H9 (cell line): ENCODE measurements around the gene PLCXD3. TPM values are rescaled to one million over a fixed set of nuclear protein-coding genes. Genes with fewer than 3 reads are reported as not detected.

ENCODE experiments used
- DNase-seq: peaks from one replicate; pipeline ENCODE4 v3.0.0-alpha.2; 2017
- H2AFZ ChIP-seq: one replicate; pipeline ENCODE4 v1.6.1; 2013; ENCODE audit warnings: mild to moderate bottlenecking, low read length, control low read depth, moderate library complexity
- H2AK5ac ChIP-seq: 2 replicates; pipeline ENCODE4 v1.6.1; 2013; ENCODE audit warnings: low read length, control low read depth, mixed read lengths; ENCODE audit not compliant: insufficient read length
- H2BK120ac ChIP-seq: one replicate; pipeline ENCODE4 v1.6.1; 2013; ENCODE audit warnings: low read depth, mild to moderate bottlenecking, low read length, control low read depth, inconsistent platforms; ENCODE audit not compliant: poor library complexity, severe bottlenecking
- H2BK12ac ChIP-seq: 2 replicates; pipeline ENCODE4 v1.6.1; 2013; ENCODE audit warnings: low read length, control low read depth, mixed read lengths, low read depth; ENCODE audit not compliant: insufficient read length
- H2BK15ac ChIP-seq: 2 replicates; pipeline ENCODE4 v1.6.1; 2013; ENCODE audit warnings: low read depth, low read length, control low read depth
- H2BK20ac ChIP-seq: one replicate; pipeline ENCODE4 v1.6.1; 2013; ENCODE audit warnings: low read depth, mild to moderate bottlenecking, low read length, control low read depth, inconsistent platforms; ENCODE audit not compliant: poor library complexity, severe bottlenecking
- H2BK5ac ChIP-seq: 2 replicates; pipeline ENCODE4 v1.6.1; 2013; ENCODE audit warnings: low read length, control low read depth, mixed read lengths; ENCODE audit not compliant: insufficient read length
- H3K14ac ChIP-seq: 2 replicates; pipeline ENCODE4 v1.6.1; 2013; ENCODE audit warnings: low read length, control low read depth; ENCODE audit not compliant: insufficient read depth
- H3K18ac ChIP-seq: 2 replicates; pipeline ENCODE4 v1.6.1; 2013; ENCODE audit warnings: low read depth, mild to moderate bottlenecking, mixed read lengths, low read length, control low read depth; ENCODE audit not compliant: insufficient read length
- H3K23ac ChIP-seq: 2 replicates; pipeline ENCODE4 v1.6.1; 2013; ENCODE audit warnings: low read length, control low read depth, mixed read lengths, low read depth; ENCODE audit not compliant: insufficient read length
- H3K23me2 ChIP-seq: 2 replicates; pipeline ENCODE4 v1.6.1; 2013; ENCODE audit warnings: low read depth, mild to moderate bottlenecking, mixed read lengths, low read length, control low read depth; ENCODE audit not compliant: insufficient read length, poor library complexity, severe bottlenecking
- H3K27ac ChIP-seq: 2 replicates; pipeline ENCODE4 v1.5.1; 2013; ENCODE audit warnings: low read length, control low read depth, mixed read lengths, low read depth; ENCODE audit not compliant: insufficient read length
- H3K27me3 ChIP-seq: 2 replicates; pipeline ENCODE4 v1.6.1; 2013; ENCODE audit warnings: low read length, control low read depth, inconsistent platforms; ENCODE audit not compliant: insufficient read depth
- H3K4ac ChIP-seq: 2 replicates; pipeline ENCODE4 v1.6.1; 2013; ENCODE audit warnings: low read depth, mild to moderate bottlenecking, control low read depth, inconsistent platforms, low read length, moderate library complexity
- H3K4me1 ChIP-seq: 2 replicates; pipeline ENCODE4 v1.6.1; 2013; ENCODE audit warnings: low read length, control low read depth, inconsistent platforms; ENCODE audit not compliant: insufficient read depth
- H3K4me2 ChIP-seq: 2 replicates; pipeline ENCODE4 v1.6.1; 2013; ENCODE audit warnings: low read length, control low read depth, mixed read lengths; ENCODE audit not compliant: insufficient read length, insufficient read depth
- H3K56ac ChIP-seq: 2 replicates; pipeline ENCODE4 v1.6.1; 2013; ENCODE audit warnings: low read depth, mild to moderate bottlenecking, mixed read lengths, low read length, control low read depth; ENCODE audit not compliant: insufficient read length
- H3K79me1 ChIP-seq: 2 replicates; pipeline ENCODE4 v1.6.1; 2013; ENCODE audit warnings: low read depth, mild to moderate bottlenecking, moderate library complexity, low read length, control low read depth, inconsistent platforms; ENCODE audit not compliant: insufficient read depth, poor library complexity, severe bottlenecking
- H3K79me2 ChIP-seq: 2 replicates; pipeline ENCODE4 v1.6.1; 2013; ENCODE audit warnings: low read length, control low read depth, inconsistent platforms; ENCODE audit not compliant: insufficient read depth
- H3K9ac ChIP-seq: 2 replicates; pipeline ENCODE4 v1.6.1; 2013; ENCODE audit warnings: low read length, control low read depth, mixed read lengths; ENCODE audit not compliant: insufficient read length; ENCODE audit errors: extremely low read depth
- H3K9me3 ChIP-seq: one replicate; pipeline ENCODE4 v1.6.1; 2013; ENCODE audit warnings: low read depth, low read length, inconsistent platforms; ENCODE audit not compliant: control insufficient read depth
- H3T11ph ChIP-seq: one replicate; pipeline ENCODE4 v1.6.1; 2013; ENCODE audit warnings: mild to moderate bottlenecking, low read length, control low read depth, inconsistent platforms
- H4K20me1 ChIP-seq: one replicate; pipeline ENCODE4 v1.6.1; 2013; ENCODE audit not compliant: control insufficient read depth, insufficient read length, insufficient read depth
- H4K5ac ChIP-seq: 2 replicates; pipeline ENCODE4 v1.6.1; 2013; ENCODE audit warnings: low read depth, mild to moderate bottlenecking, mixed read lengths, low read length, control low read depth; ENCODE audit not compliant: insufficient read length
- H4K8ac ChIP-seq: replicated peaks from 2 replicates; pipeline ENCODE4 v1.6.1; 2013; ENCODE audit warnings: low read length, control low read depth, mixed read lengths, low read depth; ENCODE audit not compliant: insufficient read length
- H4K91ac ChIP-seq: 2 replicates; pipeline ENCODE4 v1.6.1; 2013; ENCODE audit warnings: low read depth, mild to moderate bottlenecking, moderate library complexity, mixed read lengths, low read length, control low read depth; ENCODE audit not compliant: insufficient read length
- H3K27ac Mint-ChIP-seq, 3 experiments: 2 replicates in 2 of 3; 3 replicates in 1 of 3; pipeline ENCODE4 v1.8.0; 2020 to 2021; ENCODE audit warnings: mixed read lengths in 3 of 3, mild to moderate bottlenecking in 1 of 3, moderate library complexity in 1 of 3
- H3K27me3 Mint-ChIP-seq: 2 replicates; pipeline ENCODE4 v1.8.0; 2021; ENCODE audit warnings: low read depth, mild to moderate bottlenecking, moderate library complexity, mixed read lengths
- H3K36me3 Mint-ChIP-seq, 3 experiments: 2 replicates in 2 of 3; 3 replicates in 1 of 3; pipeline ENCODE4 v1.8.0; 2020 to 2021; ENCODE audit warnings: low read depth in 3 of 3, mixed read lengths in 3 of 3; ENCODE audit not compliant: insufficient read depth in 1 of 3
- H3K4me1 Mint-ChIP-seq, 2 experiments: 2 replicates each; pipeline ENCODE4 v1.8.0; 2020; ENCODE audit warnings: mixed read lengths in 2 of 2
- H3K4me3 Mint-ChIP-seq, 2 experiments: 2 replicates in 1 of 2; 3 replicates in 1 of 2; pipeline ENCODE4 v1.8.0; 2020 to 2021; ENCODE audit warnings: mild to moderate bottlenecking in 2 of 2, mixed read lengths in 2 of 2, moderate library complexity in 1 of 2
- H3K9me3 Mint-ChIP-seq, 2 experiments: 2 replicates in 1 of 2; 3 replicates in 1 of 2; pipeline ENCODE4 v1.8.0; 2020; ENCODE audit warnings: mild to moderate bottlenecking in 2 of 2, mixed read lengths in 2 of 2, moderate library complexity in 1 of 2
- total RNA-seq: library from RNA; stranded (reverse); gene quantifications from 2 replicates; pipeline ENCODE4 v1.2.1, GENCODE V29; 2021
- TF ChIP-seq, protein P1 (sequence below): fragments of 200-600 bp; sonication (generic); conservative IDR thresholded peaks from 3 replicates; pipeline ENCODE4 v1.8.0; 2021; ENCODE audit warnings: antibody characterized with exemption, mild to moderate bottlenecking

The PLCXD3 gene
- total RNA-seq, 1 experiment from 2014 or later, result not detected

DNA sequence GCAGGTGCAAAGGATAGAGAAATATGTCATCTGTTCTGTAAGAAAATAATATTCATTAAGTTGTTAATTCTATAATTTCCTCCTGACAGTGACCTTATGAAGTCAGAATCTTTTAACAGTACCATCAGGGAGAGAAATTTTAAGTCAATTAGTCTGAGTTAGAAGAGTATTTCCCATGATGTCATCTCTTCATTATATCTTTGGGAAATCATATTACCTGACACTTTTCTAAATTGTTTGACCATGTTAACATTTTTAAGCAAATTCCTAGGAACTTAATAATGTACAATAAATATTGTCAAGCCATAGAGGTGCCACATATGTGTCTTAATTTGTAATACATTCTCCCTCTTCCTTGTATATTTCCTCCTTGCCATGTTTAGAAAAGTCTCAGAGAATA is 172.7 kb downstream of the PLCXD3 start:
- Histone ChIP-seq H2BK12ac (no peak overlapping the region), H2BK15ac (no peak overlapping the region), H3K79me2 (no peaks in the 10 kb centered on the region), H3K23ac (no peak overlapping the region), H2AFZ (no peak overlapping the region), H3K14ac (no peak overlapping the region), H2BK5ac (no peak overlapping the region), H3K4me2 (no peak overlapping the region), H3K23me2 (no peaks in the 10 kb centered on the region), H4K5ac (no peak overlapping the region), H3K27ac (no peak overlapping the region), H3K4ac (no peak overlapping the region), H4K91ac (no peak overlapping the region), H3K9me3 (no peaks in the 10 kb centered on the region), H4K20me1 (no peaks in the 10 kb centered on the region), H3K9ac (no peak overlapping the region), H3K27me3 (no peaks in the 10 kb centered on the region), H3K4me1 (peaks cover 3% of the 10 kb centered on the region; the same call in 1 of the 2 replicates), H4K8ac (no peak overlapping the region), H3K56ac (no peak overlapping the region), H3K18ac (no peak overlapping the region), H2BK20ac (no peak overlapping the region), H2AK5ac (no peak overlapping the region), H2BK120ac (no peak overlapping the region), H3K79me1 (no peaks in the 10 kb centered on the region), H3T11ph (no peak overlapping the region)
- Mint-ChIP-seq H3K27ac (no peak overlapping the region), H3K27me3 (no peaks in the 10 kb centered on the region), H3K4me3 (no peak overlapping the region), H3K4me1 (peaks cover 10 to 17% of the 10 kb centered on the region in 2 experiments), H3K9me3 (no peaks in the 10 kb centered on the region; a peak in 2 of 5 replicates), H3K36me3 (no peaks in the 10 kb centered on the region)
- DNase-seq, result no peak
- TF ChIP-seq, protein P1, sequence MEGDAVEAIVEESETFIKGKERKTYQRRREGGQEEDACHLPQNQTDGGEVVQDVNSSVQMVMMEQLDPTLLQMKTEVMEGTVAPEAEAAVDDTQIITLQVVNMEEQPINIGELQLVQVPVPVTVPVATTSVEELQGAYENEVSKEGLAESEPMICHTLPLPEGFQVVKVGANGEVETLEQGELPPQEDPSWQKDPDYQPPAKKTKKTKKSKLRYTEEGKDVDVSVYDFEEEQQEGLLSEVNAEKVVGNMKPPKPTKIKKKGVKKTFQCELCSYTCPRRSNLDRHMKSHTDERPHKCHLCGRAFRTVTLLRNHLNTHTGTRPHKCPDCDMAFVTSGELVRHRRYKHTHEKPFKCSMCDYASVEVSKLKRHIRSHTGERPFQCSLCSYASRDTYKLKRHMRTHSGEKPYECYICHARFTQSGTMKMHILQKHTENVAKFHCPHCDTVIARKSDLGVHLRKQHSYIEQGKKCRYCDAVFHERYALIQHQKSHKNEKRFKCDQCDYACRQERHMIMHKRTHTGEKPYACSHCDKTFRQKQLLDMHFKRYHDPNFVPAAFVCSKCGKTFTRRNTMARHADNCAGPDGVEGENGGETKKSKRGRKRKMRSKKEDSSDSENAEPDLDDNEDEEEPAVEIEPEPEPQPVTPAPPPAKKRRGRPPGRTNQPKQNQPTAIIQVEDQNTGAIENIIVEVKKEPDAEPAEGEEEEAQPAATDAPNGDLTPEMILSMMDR, result no peak
